Neuron (in vitro differentiated cells): ENCODE measurements around the gene PIK3CD.
"Not testable (repeated sequence)": the region's sequence is repeated elsewhere in the genome, so short reads cannot be mapped to it uniquely, and the experiment has no call there.

Experiments used
- H2AFZ ChIP-seq: one replicate; pipeline ENCODE4 v1.6.1; 2013; ENCODE audit warnings: low read depth, mild to moderate bottlenecking, inconsistent platforms, low read length, moderate library complexity
- H3K27me3 ChIP-seq: one replicate; pipeline ENCODE4 v1.6.1; 2013; ENCODE audit warnings: low read length; ENCODE audit not compliant: insufficient read depth
- H3K36me3 ChIP-seq: one replicate; pipeline ENCODE4 v1.6.1; 2013; ENCODE audit warnings: low read length; ENCODE audit not compliant: insufficient read depth
- H3K4me1 ChIP-seq: one replicate; pipeline ENCODE4 v1.6.1; 2013; ENCODE audit warnings: low read length; ENCODE audit not compliant: insufficient read depth
- H3K4me3 ChIP-seq: 2 replicates; pipeline ENCODE4 v1.5.1; 2013; ENCODE audit warnings: mild to moderate bottlenecking, low read length, moderate library complexity
- H3K9me3 ChIP-seq: one replicate; pipeline ENCODE4 v1.6.1; 2013; ENCODE audit warnings: low read length

Gene PIK3CD

DNA sequence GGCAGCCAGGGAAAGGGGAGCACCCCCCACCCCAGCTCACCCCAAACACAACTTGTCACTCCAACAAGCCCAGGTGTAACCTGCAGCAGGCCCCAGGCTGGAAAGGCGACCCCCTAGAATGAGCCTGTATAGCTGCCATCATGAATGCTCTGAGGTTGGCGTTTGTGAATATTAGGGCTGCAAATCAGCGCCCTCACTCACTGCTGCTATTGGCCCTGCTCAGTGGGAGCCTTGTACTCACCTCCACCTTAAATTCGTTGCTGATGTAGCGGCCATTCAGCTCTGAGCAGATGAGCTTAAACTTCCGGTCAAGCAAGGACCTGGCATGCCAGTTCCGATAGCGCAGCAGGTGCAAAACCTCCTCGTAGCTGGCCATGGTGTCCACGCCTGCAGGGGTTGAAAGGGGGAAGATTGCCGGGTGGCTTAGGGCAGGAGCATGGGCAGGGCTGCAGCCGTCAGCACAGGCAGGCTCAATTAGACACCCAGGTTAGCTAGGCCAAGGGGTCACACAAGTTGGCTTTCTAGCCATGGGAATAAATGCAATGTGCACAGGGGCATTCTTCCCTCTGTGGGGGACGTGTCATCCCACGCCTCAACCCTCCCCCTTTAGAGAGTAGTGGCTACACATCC is 81.7 kb downstream of the PIK3CD start:
- Histone ChIP-seq H3K36me3 (peaks cover 93% of the 10 kb centered on the region), H3K27me3 (no peaks in the 10 kb centered on the region), H3K9me3 (peaks cover 12% of the 10 kb centered on the region), H2AFZ (no peak overlapping the region), H3K4me1 (no peaks in the 10 kb centered on the region), H3K4me3 (no peak overlapping the region)

DNA sequence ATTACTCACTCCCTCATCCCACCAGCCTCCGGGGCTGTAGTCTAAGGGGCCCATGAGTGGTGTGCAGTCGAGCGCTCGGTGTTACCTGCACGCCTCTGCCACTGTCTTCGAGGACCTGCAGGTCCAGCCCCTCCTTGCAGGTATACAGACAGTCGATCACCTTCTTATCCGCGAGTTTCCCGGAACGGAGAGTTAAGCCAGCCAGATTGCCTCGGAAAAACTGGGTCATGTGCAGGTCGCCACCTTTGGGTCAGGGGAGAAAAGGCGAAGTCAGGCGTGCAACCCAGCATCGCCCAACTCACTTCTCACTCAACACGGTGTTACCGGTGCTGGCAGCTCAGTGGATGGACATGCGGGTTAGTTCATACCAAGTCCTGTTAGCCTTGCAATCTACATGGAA is 84.3 kb downstream of the PIK3CD start:
- Histone ChIP-seq H3K9me3 (peaks cover 12% of the 10 kb centered on the region), H3K27me3 (no peaks in the 10 kb centered on the region), H3K36me3 (peaks cover 92% of the 10 kb centered on the region), H3K4me1 (no peaks in the 10 kb centered on the region), H2AFZ (no peak overlapping the region), H3K4me3 (no peak overlapping the region)

- Histone ChIP-seq H3K4me3 (no peak overlapping the region), H3K27me3 (no peaks in the 10 kb centered on the region), H2AFZ (no peak overlapping the region), H3K36me3 (peaks cover 92% of the 10 kb centered on the region), H3K4me1 (no peaks in the 10 kb centered on the region), H3K9me3 (peaks cover 15% of the 10 kb centered on the region)
Measured at GRCh38 chr1:9736241-9736640, 84.7 kb downstream of the PIK3CD start.

DNA sequence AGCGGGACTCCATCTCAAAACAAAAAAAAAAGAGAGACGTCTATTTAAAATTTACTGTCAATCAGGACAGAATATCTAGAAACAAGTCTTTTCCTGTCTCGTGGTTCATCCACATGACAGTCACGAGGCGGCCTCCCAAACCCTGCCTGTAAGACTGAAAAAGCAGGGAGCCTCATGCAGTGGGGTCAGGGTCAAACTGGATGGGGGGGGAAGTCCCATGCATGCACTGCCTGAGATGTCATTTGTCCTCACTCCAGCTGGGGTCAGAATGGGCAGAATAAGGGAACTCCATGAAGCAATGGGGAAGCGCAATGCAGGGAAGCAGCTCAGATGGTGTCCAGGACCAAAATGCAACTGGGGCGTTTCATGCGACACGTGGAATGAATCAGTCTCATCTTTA is 85.5 kb downstream of the PIK3CD start:
- no peaks in the 10 kb centered on the region for H3K27me3 ChIP-seq
- H3K9me3 ChIP-seq = peaks cover 15% of the 10 kb centered on the region
- no peaks in the 10 kb centered on the region for H3K4me1 ChIP-seq
- no peak overlapping the region for H3K4me3 ChIP-seq
- no peak overlapping the region for H2AFZ ChIP-seq
- H3K36me3 ChIP-seq = peaks cover 92% of the 10 kb centered on the region

DNA sequence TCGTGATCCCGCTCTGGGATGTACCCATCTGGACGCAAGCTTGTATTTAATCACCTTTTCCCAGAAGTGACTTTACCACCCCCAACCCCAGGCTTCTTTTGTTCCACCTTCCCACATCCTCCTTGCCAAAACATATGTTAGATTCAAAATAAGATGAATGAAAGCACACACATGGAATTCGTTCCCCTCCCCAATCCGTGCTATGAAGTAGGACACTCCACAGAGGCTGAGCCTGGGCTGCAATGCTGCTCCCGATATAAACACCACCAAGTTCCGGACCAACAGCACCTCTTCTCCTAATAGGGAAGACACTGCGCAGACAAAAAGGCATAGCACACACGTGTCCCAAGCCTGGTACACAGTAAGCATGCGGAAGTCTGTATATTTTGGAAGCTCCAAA is 86.1 kb downstream of the PIK3CD start:
- H3K4me1 ChIP-seq = no peaks in the 10 kb centered on the region
- H3K4me3 ChIP-seq = no peak overlapping the region
- no peak overlapping the region for H2AFZ ChIP-seq
- peaks cover 15% of the 10 kb centered on the region for H3K9me3 ChIP-seq
- H3K27me3 ChIP-seq = no peaks in the 10 kb centered on the region
- peaks cover 87% of the 10 kb centered on the region for H3K36me3 ChIP-seq

DNA sequence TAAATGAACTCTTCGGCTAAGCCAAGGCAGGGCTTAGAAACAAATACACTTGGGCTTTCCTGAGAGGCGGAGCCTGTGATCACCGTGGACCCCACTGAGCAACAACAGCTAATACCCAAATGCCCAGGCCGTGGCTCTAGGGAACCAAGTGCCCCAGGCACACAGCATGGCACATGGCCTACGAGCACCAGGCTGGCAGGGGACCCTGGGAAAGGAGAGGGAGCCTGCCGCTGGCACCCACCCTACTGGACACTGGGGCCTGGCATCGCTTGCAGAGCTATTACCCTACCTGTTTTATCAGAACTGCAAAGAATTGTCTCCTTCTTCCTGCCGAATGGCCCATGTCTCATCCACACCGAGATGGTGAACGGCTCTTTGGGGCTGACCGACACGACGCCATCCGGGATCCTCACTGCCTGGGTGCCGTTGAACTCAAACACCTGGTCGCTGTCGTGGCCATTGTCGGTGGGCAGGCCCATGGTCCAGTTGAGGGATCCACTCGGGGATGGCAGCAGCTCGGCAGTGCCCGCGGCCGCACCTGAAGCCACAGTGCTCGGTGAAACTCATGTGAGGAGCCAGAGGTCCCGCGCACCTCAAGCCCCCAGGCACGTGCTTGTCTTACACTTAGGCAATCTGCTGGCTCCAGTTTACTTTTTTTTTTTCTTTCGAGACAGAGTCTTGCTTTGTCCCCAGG is 92.7 kb downstream of the PIK3CD start:
- Histone ChIP-seq H3K36me3 (peaks cover 77% of the 10 kb centered on the region), H3K4me3 (no peak overlapping the region), H3K4me1 (no peaks in the 10 kb centered on the region), H3K9me3 (peaks cover 3% of the 10 kb centered on the region), H3K27me3 (no peaks in the 10 kb centered on the region), H2AFZ (no peak overlapping the region)

DNA sequence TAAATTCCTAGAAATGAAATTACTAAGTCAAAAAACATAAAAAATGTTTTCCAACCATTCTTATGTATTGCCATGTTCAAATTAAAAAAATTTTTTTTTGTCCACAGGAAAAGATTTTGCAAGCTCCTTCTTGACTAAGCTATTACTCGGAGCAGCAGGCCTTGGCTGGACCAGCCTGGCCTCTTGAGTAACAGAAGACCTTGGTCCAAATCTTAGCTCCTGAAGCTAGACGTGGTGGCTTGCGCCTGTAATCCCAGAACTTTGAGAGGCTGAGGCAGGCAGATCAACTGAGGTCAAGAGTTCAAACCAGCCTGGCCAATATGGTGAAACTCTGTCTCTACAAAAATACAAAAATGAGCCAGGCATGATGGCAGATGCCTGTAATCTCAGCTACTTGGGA is 94.7 kb downstream of the PIK3CD start:
- Histone ChIP-seq H2AFZ (no peak overlapping the region), H3K4me1 (no peaks in the 10 kb centered on the region), H3K4me3 (no peak overlapping the region), H3K9me3 (no peaks in the 10 kb centered on the region), H3K27me3 (no peaks in the 10 kb centered on the region), H3K36me3 (peaks cover 78% of the 10 kb centered on the region)

- no peaks in the 10 kb centered on the region for H3K4me1 ChIP-seq
- H3K27me3 ChIP-seq = no peaks in the 10 kb centered on the region
- no peaks in the 10 kb centered on the region for H3K9me3 ChIP-seq
- peaks cover 78% of the 10 kb centered on the region for H3K36me3 ChIP-seq
- no peak overlapping the region for H2AFZ ChIP-seq
- H3K4me3 ChIP-seq = no peak overlapping the region
Measured at GRCh38 chr1:9746651-9747050, 95.1 kb downstream of the PIK3CD start.

- H2AFZ ChIP-seq, H3K9me3 ChIP-seq, H3K4me3 ChIP-seq, H3K4me1 ChIP-seq, H3K27me3 ChIP-seq: not testable (repeated sequence)
- H3K36me3 ChIP-seq = peaks cover 73% of the 10 kb centered on the region
Measured at GRCh38 chr1:9748391-9748790, 96.9 kb downstream of the PIK3CD start.

GRCh38 chr1:9749361-9749760 is 97.8 kb downstream of the PIK3CD start:
- Histone ChIP-seq H2AFZ (no peak overlapping the region), H3K4me3 (no peak overlapping the region), H3K36me3 (peaks cover 67% of the 10 kb centered on the region)

DNA sequence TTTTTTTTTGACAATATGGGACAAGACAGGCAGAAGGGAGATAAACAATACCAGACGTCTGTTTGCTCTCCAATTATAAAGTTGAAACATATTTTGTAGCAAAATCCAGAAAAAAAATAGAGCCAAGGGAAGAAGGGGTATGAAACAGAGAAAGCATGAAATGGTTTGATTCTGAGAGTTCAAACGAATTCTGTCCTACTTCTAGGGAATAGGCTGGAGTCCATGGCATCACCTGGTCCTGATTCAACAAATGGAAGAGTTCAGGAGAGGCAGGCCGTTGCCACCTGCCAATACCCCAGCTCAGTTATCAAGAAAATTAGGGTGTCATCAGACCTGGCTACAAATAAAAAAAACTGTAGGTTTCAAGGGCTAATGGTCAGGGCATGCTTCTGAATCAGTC is 100.4 kb downstream of the PIK3CD start:
- H2AFZ ChIP-seq = no peak overlapping the region
- H3K4me1 ChIP-seq = peaks cover 6% of the 10 kb centered on the region
- H3K4me3 ChIP-seq = no peak overlapping the region
- H3K36me3 ChIP-seq = peaks cover 55% of the 10 kb centered on the region
- no peaks in the 10 kb centered on the region for H3K9me3 ChIP-seq
- H3K27me3 ChIP-seq = no peaks in the 10 kb centered on the region

More at GRCh38 chr1:9749361-9749760, 97.8 kb downstream of the PIK3CD start:
- no peaks in the 10 kb centered on the region for H3K4me1 ChIP-seq
- no peaks in the 10 kb centered on the region for H3K27me3 ChIP-seq
- no peaks in the 10 kb centered on the region for H3K9me3 ChIP-seq

DNA sequence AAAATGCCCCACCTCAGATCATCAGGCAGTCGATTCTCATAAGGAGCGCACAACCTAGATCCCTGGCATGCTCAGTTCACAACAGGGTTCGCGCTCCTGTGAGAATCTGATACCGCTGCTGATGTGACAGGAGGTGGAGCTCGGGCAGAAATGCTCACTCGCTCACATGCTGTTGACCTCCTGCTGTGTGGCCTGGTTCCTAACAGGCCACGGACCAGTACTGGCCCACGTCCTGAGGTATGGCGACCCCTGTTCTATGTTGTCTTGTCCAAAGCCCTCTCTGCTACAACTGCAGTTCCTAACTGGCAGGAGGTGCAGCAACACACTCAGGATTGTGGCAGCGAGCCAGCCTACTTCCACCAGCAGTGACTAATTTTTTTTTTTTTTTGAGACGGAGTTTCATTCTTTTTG is 101.6 kb downstream of the PIK3CD start:
- H3K4me3 ChIP-seq = no peak overlapping the region
- H3K4me1 ChIP-seq = peaks cover 6% of the 10 kb centered on the region
- H2AFZ ChIP-seq = no peak overlapping the region
- H3K9me3 ChIP-seq = peaks cover 3% of the 10 kb centered on the region
- H3K27me3 ChIP-seq = no peaks in the 10 kb centered on the region
- H3K36me3 ChIP-seq = peaks cover 52% of the 10 kb centered on the region

DNA sequence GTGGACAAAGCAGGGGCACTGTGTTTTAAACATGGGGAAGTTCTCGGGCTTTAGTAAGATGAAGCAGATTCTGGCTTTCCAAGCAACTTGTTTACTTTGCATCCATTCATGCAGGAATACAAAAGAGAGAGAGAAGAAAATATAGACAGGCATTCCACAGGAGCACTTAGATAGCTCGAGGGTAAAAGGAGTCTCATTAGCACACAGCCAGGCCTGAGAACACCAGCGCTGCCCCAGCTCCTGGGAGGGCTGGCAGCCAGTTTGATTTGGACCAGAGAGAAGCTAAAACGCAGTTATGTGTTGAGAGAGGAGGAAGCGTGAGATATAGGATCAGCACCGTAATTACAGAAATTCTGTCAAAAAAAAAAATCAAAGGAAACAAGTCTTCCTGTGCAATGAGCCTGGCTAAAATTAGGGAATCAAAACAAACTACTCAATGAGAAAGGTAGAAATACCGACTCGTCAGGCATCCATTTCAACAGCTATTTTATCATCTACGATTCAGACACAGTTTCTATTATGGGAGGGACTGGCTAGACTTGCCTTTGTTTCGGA is 104.0 kb downstream of the PIK3CD start:
- Histone ChIP-seq H3K27me3 (no peaks in the 10 kb centered on the region), H2AFZ (no peak overlapping the region), H3K4me3 (no peak overlapping the region), H3K36me3 (peaks cover 29% of the 10 kb centered on the region), H3K4me1 (peaks cover 12% of the 10 kb centered on the region), H3K9me3 (peaks cover 3% of the 10 kb centered on the region)
